ENCODE measurements around the gene TCF4. TPM values are rescaled to one million over a fixed set of nuclear protein-coding genes. Genes with fewer than 3 reads are reported as not detected.

TCF4 gene
- total RNA-seq, 1 donor from 2014 or later, result 15.7 TPM

GRCh38 chr18:55310044-55310676 lies 277.8 kb downstream of the TCF4 start:
- no peak for DNase-seq (ENCODE audit: low read depth)
- H3K27me3 ChIP-seq (ENCODE audit: control insufficient read depth, insufficient read depth, low read length), result no peaks in the 10 kb centered on the region
- H3K4me3 ChIP-seq (ENCODE audit: low read depth, low read length), result no peak overlapping the region
- no peak for TF ChIP-seq CTCF (IDR thresholded peaks at IDR 0.05; ENCODE audit: insufficient read depth, low read length, poor library complexity, severe bottlenecking)
- no peaks in the 10 kb centered on the region for H3K36me3 ChIP-seq (ENCODE audit: control insufficient read depth, insufficient read depth, low read length)

- no peak overlapping the region for H3K4me3 ChIP-seq (ENCODE audit: low read depth, low read length)
- H3K27me3 ChIP-seq (ENCODE audit: control insufficient read depth, insufficient read depth, low read length), result no peaks in the 10 kb centered on the region
- no peak for TF ChIP-seq CTCF (IDR thresholded peaks at IDR 0.05; ENCODE audit: insufficient read depth, low read length, poor library complexity, severe bottlenecking)
- no peak for DNase-seq (ENCODE audit: low read depth)
- H3K36me3 ChIP-seq (ENCODE audit: control insufficient read depth, insufficient read depth, low read length), result no peaks in the 10 kb centered on the region
Observed at GRCh38 chr18:55309249-55309648, 278.7 kb downstream of the TCF4 start.

GRCh38 chr18:55307505-55307904 lies 280.5 kb downstream of the TCF4 start:
- TF ChIP-seq CTCF (IDR thresholded peaks at IDR 0.05; ENCODE audit: insufficient read depth, low read length, poor library complexity, severe bottlenecking), result no peak
- no peak for DNase-seq (ENCODE audit: low read depth)
- no peak overlapping the region for H3K4me3 ChIP-seq (ENCODE audit: low read depth, low read length)
- no peaks in the 10 kb centered on the region for H3K36me3 ChIP-seq (ENCODE audit: control insufficient read depth, insufficient read depth, low read length)
- no peaks in the 10 kb centered on the region for H3K27me3 ChIP-seq (ENCODE audit: control insufficient read depth, insufficient read depth, low read length)

- Histone ChIP-seq H3K36me3 (ENCODE audit: control insufficient read depth, insufficient read depth, low read length) (no peaks in the 10 kb centered on the region), H3K4me3 (ENCODE audit: low read depth, low read length) (no peak overlapping the region), H3K27me3 (ENCODE audit: control insufficient read depth, insufficient read depth, low read length) (no peaks in the 10 kb centered on the region)
- no peak for DNase-seq (ENCODE audit: low read depth)
- no peak for TF ChIP-seq CTCF (IDR thresholded peaks at IDR 0.05; ENCODE audit: insufficient read depth, low read length, poor library complexity, severe bottlenecking)
Observed at GRCh38 chr18:55306359-55307024, 281.5 kb downstream of the TCF4 start.

- TF ChIP-seq CTCF (IDR thresholded peaks at IDR 0.05; ENCODE audit: insufficient read depth, low read length, poor library complexity, severe bottlenecking), result no peak
- Histone ChIP-seq H3K36me3 (ENCODE audit: control insufficient read depth, insufficient read depth, low read length) (no peaks in the 10 kb centered on the region), H3K27me3 (ENCODE audit: control insufficient read depth, insufficient read depth, low read length) (no peaks in the 10 kb centered on the region), H3K4me3 (ENCODE audit: low read depth, low read length) (no peak overlapping the region)
- DNase-seq (ENCODE audit: low read depth), result no peak
Observed at GRCh38 chr18:55302167-55302833, 285.7 kb downstream of the TCF4 start.

Measured in kidney epithelial cell (primary cell).